Measurements from ENCODE around the gene FBXO21.
"Not testable (repeated sequence)": the region's sequence is repeated elsewhere in the genome, so short reads cannot be mapped to it uniquely, and the experiment has no call there.

Gene FBXO21

GRCh38 chr12:117101953-117102799 is 88.1 kb downstream of the FBXO21 start:
- no peak for DNase-seq

DNA sequence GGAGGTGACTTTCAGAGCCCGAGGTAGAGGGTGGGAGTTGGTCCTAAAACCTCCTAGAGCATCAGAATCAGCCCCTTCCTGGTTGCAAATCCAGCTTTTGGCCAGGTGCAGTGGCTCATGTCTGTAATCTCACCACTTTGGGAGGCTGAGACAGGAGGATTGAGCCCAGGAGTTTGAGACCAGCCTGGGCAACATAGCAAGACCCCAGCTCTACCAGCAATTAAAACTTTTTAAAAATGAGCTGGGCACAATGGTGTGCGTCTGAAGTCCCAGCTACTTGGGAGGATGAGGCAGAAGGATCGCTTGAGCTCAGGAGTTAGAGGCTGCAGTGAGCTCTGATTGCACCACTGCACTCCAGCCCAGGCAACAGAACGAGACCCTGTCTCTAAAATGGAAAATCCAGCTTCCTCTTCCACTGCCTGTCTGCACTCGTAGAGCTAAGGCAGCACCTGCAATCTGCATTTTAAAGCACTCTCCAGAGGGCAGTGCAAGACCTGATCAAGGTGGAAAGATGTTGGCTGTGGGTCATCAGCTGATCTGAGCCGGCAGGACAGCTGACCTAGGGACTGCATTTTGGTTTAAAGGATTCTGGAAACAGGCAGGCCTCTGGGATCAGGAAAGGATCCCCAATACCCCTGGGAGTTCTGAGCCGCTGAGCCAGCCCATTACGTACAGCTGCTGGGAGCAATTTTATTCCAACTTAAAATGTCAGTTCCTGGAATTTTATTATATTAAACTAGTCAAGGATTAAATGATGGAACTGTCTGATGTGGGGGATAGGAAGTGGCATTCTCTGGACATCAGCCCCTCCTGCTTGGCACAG is 89.2 kb downstream of the FBXO21 start:
- DNase-seq: no peak

DNA sequence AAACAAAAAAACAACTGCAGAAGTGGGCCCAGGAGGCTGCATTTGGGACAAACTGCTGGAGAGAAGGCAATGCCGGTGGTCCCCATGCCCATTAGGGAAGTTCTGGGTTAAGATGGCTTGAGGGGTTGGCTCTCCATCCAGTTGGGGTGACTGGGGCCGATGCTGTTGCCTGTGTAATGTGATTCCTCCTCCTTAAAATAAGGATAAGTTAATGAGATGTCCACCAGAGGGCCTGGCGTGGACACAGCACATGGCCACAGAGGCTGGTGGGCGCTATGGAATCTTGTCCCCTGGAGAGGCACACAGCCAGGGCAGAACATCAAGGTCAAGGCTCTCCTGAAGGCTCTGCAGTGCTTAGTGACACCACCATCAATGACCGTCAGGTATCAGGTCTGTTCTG is 90.0 kb downstream of the FBXO21 start:
- no peak for DNase-seq

- peak; percentile 26 for DNase-seq
Measured at GRCh38 chr12:117098361-117099217, 91.7 kb downstream of the FBXO21 start.

- DNase-seq: no peak
Measured at GRCh38 chr12:117098024-117098360, 92.3 kb downstream of the FBXO21 start.

DNA sequence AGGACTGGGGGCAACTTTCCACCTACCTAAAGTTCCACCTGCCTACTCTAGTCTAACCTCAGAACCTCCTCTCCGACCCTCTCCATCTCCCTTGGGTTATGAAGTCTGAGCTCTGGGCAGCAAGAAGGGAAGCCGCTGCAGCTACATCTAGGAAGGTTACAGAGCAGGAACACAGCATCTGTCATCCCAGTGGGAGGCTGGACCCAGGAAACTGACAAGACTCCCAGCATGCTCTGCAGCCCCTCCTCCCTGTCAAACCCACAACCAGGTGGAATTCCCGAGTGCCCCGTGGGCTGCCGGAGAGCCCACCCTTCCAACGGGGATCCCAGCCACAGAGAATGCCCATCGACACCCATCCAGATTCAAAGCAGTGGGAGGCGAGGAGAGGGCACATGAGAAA is 93.1 kb downstream of the FBXO21 start:
- no peak for DNase-seq

DNA sequence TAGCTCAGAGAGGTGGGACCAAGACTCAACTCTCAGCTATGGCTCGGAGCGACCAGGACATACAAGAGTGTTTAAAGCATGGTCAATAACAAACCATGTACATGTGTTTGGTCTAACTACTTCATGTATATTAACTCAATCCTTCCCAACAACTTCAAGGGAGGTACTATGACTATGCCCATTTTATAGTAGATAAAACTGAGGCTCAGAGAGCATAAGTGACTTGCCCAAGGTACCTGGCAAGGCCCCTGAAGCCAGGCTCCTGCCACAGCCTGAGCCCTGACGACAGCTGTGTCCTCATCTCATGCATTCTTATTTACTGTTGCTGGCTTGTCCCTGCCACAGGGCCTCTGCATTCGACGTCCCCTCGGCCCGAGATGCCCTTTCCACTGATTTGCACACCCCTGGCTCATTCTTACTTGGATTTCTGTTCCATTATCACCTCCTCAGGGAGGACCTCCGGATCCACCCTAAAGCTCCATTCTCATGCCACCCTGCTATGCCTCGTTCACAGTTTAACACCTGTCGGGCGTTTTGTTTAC is 93.7 kb downstream of the FBXO21 start:
- no peak for DNase-seq

DNA sequence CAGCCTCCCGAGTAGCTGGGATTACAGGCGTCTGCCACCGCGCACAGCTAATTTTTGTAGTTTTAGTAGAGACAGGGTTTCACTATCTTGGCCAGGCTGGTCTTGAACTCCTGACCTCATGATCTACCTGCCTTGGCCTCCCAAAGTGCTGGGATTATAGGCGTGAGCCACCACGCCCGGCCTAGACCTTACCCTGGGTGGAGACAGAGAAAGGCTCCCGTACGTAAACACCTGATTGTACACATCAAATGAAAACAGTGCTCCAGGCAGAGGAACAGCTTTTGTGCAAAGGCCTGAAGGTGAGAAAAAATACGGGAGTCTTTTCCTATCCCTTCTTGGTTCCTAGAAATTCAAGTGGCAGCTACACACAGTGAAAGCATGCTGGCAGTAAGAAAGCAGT is 95.1 kb downstream of the FBXO21 start:
- not testable (repeated sequence) for DNase-seq

DNA sequence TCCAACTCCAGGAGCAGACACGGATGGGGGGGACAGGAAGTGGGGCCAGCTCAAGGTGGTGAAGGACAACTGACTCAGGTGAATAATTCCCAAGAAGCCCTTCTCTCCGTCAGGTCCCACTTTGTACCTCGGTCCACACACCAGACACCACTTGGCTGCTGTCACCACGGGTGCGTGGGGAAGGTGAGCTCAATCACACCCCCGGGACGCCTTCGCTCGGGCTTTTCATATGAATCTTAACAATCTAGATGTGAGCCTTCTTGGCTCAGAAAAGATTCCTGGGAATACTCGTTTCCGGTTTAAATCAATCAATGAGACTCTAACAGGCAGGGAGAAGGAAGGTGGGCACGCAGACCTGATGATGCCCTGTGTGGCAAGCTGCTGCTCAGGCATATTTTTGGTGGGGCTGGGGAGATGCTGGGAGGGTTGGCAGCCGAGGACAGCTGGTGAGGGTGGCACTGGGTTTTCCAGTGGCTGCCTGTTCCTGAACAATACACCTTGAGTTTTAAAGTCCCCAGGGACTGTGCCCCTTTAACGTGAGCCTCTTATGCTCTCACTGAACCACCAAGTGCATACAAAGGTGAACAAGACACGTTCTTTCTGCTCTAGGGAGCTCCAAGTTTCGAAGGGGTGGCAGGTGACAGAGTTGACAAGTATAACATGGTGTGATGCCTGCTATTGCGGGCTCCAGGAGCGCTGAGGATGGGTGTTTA is 96.2 kb downstream of the FBXO21 start:
- no peak for DNase-seq

DNA sequence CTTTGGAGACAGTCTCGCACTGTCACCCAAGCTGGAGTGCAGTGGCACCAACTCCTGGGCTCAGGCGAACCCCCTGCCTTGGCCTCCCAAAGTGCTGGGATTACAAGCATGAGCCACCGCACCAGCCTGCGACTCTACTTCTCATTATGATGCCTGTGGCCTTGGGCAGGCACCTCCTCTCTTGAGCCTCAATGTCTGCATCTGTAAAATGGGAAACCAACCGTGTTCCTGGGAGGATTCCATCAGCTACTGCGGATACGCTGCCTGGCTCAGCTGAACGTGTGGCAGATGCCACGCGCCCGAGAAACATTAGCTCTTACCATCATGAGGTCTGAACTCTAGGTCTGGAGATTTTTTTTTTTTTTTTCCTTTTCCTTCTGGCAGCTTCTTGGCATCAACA is 96.8 kb downstream of the FBXO21 start:
- no peak for DNase-seq

- DNase-seq: no peak
Measured at GRCh38 chr12:117092886-117093285, 97.4 kb downstream of the FBXO21 start.

GRCh38 chr12:117092511-117092780 is 97.8 kb downstream of the FBXO21 start:
- no peak for DNase-seq

All from CD4-positive, alpha-beta T cell treated with Interleukin-4 for 1 hour (primary cell).